ENCODE data around the gene SUPT3H.

GRCh38 chr6:45255434-45255833, 122.3 kb downstream of the SUPT3H start:
- TF ChIP-seq EZH2 (IDR thresholded peaks at IDR 0.05; ENCODE audit: low read length, unreplicated experiment) (no peak), CTCF (conservative IDR thresholded peaks at IDR 0.05; ENCODE audit: low read depth, low read length) (no peak)

Data from PC-3 (cell line).